ENCODE results near the gene CALHM5. TPM values are rescaled to one million over a fixed set of nuclear protein-coding genes. Genes with fewer than 3 reads are reported as not detected.
A peak's percentile ranks its signal among the peaks of the same experiment; 100 is the strongest.

CALHM5 gene
- total and polyA plus RNA-seq, 9 of the 15 experiments (the other 6 are each of a cell fraction or from before 2014, with no cell fraction given) = under 0.01 to 0.05 (median 0.02) TPM; not detected in 2

DNA sequence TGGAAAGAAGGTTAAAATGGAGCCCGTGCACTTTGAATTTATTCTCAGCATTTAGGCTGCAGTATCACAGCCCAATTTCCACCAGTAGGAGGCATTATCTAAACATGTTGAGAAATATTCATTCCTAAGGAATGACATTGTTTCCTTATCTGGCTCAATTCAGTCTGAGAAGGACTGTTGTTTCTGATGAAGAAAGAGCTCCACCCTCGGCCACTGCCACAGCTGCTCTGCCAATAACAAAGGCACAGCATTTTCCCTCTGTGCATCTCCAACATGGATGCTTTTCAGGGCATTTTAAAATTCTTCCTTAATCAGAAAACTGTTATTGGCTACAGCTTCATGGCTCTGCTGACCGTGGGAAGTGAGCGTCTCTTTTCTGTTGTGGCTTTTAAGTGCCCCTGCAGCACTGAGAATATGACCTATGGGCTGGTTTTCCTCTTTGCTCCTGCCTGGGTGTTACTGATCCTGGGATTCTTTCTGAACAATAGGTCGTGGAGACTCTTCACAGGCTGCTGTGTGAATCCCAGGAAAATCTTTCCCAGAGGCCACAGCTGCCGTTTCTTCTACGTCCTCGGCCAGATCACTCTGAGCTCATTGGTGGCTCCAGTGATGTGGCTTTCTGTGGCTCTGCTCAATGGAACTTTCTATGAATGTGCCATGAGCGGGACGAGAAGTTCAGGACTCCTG lies at the start of gene CALHM5 (continued):
- peak; percentile 72 for TF ChIP-seq TEAD4 (IDR thresholded peaks at IDR 0.05; ENCODE audit: low read length)
- no peak for TF ChIP-seq TEAD4 (CRISPR knock-in tag; IDR thresholded peaks at IDR 0.05; ENCODE audit: borderline replicate concordance)
- TF ChIP-seq, protein P1, sequence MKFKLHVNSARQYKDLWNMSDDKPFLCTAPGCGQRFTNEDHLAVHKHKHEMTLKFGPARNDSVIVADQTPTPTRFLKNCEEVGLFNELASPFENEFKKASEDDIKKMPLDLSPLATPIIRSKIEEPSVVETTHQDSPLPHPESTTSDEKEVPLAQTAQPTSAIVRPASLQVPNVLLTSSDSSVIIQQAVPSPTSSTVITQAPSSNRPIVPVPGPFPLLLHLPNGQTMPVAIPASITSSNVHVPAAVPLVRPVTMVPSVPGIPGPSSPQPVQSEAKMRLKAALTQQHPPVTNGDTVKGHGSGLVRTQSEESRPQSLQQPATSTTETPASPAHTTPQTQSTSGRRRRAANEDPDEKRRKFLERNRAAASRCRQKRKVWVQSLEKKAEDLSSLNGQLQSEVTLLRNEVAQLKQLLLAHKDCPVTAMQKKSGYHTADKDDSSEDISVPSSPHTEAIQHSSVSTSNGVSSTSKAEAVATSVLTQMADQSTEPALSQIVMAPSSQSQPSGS (CRISPR knock-in tag; IDR thresholded peaks at IDR 0.05) = no peak
- no peak for TF ChIP-seq ELF1 (tag; IDR thresholded peaks at IDR 0.05)
- no peak for TF ChIP-seq ZNF311 (CRISPR knock-in tag; IDR thresholded peaks at IDR 0.05)
- no peak for TF ChIP-seq BRF1 (IDR thresholded peaks at IDR 0.05; ENCODE audit: borderline replicate concordance, extremely low read depth, insufficient read length)
- TF ChIP-seq CREBBP (IDR thresholded peaks at IDR 0.05; ENCODE audit: low read depth, low read length) = no peak
- no peak for TF ChIP-seq CC2D1A (IDR thresholded peaks at IDR 0.05)
- no peak for TF ChIP-seq CBX8 (IDR thresholded peaks at IDR 0.05; ENCODE audit: borderline replicate concordance, extremely low read depth, low read depth, low read length, poor library complexity, severe bottlenecking)
- TF ChIP-seq ZC3H8 (IDR thresholded peaks at IDR 0.05) = no peak
- TF ChIP-seq ETV1 (tag; conservative IDR thresholded peaks at IDR 0.05; ENCODE audit: low read depth) = no peak
- no peak for TF ChIP-seq ZNF3 (CRISPR knock-in tag; IDR thresholded peaks at IDR 0.05)
- no peak for TF ChIP-seq CAMTA2 (CRISPR knock-in tag; conservative IDR thresholded peaks at IDR 0.05)
- TF ChIP-seq SMARCE1 (IDR thresholded peaks at IDR 0.05) = no peak
- no peak for TF ChIP-seq RBFOX2 (IDR thresholded peaks at IDR 0.05; ENCODE audit: low read depth, low read length)
- TF ChIP-seq, protein P2, sequence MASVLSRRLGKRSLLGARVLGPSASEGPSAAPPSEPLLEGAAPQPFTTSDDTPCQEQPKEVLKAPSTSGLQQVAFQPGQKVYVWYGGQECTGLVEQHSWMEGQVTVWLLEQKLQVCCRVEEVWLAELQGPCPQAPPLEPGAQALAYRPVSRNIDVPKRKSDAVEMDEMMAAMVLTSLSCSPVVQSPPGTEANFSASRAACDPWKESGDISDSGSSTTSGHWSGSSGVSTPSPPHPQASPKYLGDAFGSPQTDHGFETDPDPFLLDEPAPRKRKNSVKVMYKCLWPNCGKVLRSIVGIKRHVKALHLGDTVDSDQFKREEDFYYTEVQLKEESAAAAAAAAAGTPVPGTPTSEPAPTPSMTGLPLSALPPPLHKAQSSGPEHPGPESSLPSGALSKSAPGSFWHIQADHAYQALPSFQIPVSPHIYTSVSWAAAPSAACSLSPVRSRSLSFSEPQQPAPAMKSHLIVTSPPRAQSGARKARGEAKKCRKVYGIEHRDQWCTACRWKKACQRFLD (CRISPR knock-in tag; IDR thresholded peaks at IDR 0.05) = no peak
- no peak for TF ChIP-seq MYBL2 (IDR thresholded peaks at IDR 0.05; ENCODE audit: low read depth)
- TF ChIP-seq MYBL2 (CRISPR knock-in tag; IDR thresholded peaks at IDR 0.05; ENCODE audit: borderline replicate concordance) = no peak
- no peak for TF ChIP-seq PHF8 (IDR thresholded peaks at IDR 0.05; ENCODE audit: borderline replicate concordance, low read length)
- no peak for TF ChIP-seq ZNF121 (CRISPR knock-in tag; conservative IDR thresholded peaks at IDR 0.05)
- TF ChIP-seq, protein P3, sequence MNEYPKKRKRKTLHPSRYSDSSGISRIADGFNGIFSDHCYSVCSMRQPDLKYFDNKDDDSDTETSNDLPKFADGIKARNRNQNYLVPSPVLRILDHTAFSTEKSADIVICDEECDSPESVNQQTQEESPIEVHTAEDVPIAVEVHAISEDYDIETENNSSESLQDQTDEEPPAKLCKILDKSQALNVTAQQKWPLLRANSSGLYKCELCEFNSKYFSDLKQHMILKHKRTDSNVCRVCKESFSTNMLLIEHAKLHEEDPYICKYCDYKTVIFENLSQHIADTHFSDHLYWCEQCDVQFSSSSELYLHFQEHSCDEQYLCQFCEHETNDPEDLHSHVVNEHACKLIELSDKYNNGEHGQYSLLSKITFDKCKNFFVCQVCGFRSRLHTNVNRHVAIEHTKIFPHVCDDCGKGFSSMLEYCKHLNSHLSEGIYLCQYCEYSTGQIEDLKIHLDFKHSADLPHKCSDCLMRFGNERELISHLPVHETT (CRISPR knock-in tag; conservative IDR thresholded peaks at IDR 0.05 in 1 of 2, IDR thresholded peaks at IDR 0.05 in 1 of 2) = 0 out of 4 replicates have a peak, but pooled peaks of 1 of the 2 experiments have one; percentile 42
